Measurements from ENCODE around the gene CPED1.
A peak's percentile ranks its signal among the peaks of the same experiment; 100 is the strongest.

The CPED1 gene

DNA sequence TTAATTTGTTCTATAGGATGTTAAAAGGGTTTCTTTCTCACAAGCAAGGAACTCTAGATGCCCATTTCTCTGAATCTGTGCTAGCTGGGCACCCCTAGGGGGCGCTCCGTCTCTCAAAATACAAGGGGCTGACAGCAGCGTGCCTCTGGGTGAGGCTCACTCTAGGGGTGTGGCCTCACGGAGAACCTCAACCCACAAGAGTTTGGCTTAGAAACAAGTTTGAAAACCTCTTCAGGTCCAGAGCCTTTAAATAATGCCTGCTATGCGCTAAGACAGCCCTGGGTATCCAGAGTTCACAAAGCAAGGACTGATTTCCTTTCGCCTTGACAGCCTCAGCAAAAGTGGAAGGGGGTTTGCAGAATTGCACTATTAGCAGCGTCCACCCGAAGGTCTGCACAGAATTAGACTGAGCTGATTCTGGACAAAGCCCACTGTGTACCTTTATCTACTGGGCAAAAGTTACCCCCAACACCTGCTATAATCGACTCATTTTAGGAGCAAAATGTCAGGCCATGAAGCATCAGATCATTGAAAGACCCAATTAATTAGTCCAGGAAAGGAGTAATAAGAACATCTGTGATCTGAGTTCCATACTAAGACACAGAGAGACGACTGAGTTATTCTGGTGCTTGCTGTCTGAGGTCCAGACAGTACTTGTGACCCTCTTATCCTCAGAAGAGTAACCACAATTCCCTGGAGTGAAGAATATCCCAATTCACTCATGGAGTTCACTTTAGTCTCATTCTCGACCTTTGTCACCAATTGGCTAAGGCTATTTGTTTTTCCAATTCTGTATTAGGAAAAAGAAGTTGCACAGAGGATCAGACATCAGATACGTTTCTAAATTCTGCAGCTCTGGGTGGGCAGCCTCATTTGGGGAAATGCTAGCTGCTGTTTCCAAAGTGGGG is 574 bp upstream of the CPED1 start:
- POLR2A ChIA-PET, result interaction anchor here (0.5 to 0.7 kb wide), 3 partner anchors 18 to 88 kb away, joined by 3 read pairs; partner anchors contain the start of gene ING3
- no peaks in the 10 kb centered on the region for H3K9me3 ChIP-seq (ENCODE audit: control insufficient read depth, insufficient read depth, low read depth, low read length)
- H3K4me1 ChIP-seq (ENCODE audit: control insufficient read depth, insufficient read depth, low read length), result peaks cover 3% of the 10 kb centered on the region; the same call in 1 of the 2 replicates
- peak; percentile 67; the same call in 1 of the 2 replicates for TF ChIP-seq ZSCAN30 (tag by site-specific recombination; IDR thresholded peaks at IDR 0.05)
- TF ChIP-seq ZNF660 (tag by site-specific recombination; IDR thresholded peaks at IDR 0.05), result peak; percentile 77; the same call in 1 of the 2 replicates
- TF ChIP-seq, protein P1, sequence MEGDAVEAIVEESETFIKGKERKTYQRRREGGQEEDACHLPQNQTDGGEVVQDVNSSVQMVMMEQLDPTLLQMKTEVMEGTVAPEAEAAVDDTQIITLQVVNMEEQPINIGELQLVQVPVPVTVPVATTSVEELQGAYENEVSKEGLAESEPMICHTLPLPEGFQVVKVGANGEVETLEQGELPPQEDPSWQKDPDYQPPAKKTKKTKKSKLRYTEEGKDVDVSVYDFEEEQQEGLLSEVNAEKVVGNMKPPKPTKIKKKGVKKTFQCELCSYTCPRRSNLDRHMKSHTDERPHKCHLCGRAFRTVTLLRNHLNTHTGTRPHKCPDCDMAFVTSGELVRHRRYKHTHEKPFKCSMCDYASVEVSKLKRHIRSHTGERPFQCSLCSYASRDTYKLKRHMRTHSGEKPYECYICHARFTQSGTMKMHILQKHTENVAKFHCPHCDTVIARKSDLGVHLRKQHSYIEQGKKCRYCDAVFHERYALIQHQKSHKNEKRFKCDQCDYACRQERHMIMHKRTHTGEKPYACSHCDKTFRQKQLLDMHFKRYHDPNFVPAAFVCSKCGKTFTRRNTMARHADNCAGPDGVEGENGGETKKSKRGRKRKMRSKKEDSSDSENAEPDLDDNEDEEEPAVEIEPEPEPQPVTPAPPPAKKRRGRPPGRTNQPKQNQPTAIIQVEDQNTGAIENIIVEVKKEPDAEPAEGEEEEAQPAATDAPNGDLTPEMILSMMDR (tag by site-specific recombination; IDR thresholded peaks at IDR 0.05), result peak; percentile 62
- TF ChIP-seq ZNF114 (tag by site-specific recombination; IDR thresholded peaks at IDR 0.05), result no peak
- 0 out of 2 replicates have a peak, but pooled peaks have one; percentile 9 for TF ChIP-seq SP7 (tag by site-specific recombination; IDR thresholded peaks at IDR 0.05)
- peak; percentile 56; the same call in 1 of the 2 replicates for TF ChIP-seq ZNF501 (tag by site-specific recombination; IDR thresholded peaks at IDR 0.05)
- no peak for TF ChIP-seq BCL11B (tag by site-specific recombination; IDR thresholded peaks at IDR 0.05; ENCODE audit: low read depth)
- TF ChIP-seq ZBTB17 (tag by site-specific recombination; IDR thresholded peaks at IDR 0.05), result peak; percentile 87
- TF ChIP-seq KLF9 (tag by site-specific recombination; IDR thresholded peaks at IDR 0.05; ENCODE audit: low read depth), result 0 out of 2 replicates have a peak, but pooled peaks have one; percentile 52
- 0 out of 2 replicates have a peak, but pooled peaks have one; percentile 15 for TF ChIP-seq OVOL3 (tag by site-specific recombination; IDR thresholded peaks at IDR 0.05)
- TF ChIP-seq ZNF335 (tag by site-specific recombination; conservative IDR thresholded peaks at IDR 0.05), result peak; percentile 59
- no peak for TF ChIP-seq ZNF37A (tag by site-specific recombination; IDR thresholded peaks at IDR 0.05)
- peak; percentile 87 for TF ChIP-seq ZNF654 (tag by site-specific recombination; IDR thresholded peaks at IDR 0.05; ENCODE audit: low read depth)
- TF ChIP-seq, protein P2, sequence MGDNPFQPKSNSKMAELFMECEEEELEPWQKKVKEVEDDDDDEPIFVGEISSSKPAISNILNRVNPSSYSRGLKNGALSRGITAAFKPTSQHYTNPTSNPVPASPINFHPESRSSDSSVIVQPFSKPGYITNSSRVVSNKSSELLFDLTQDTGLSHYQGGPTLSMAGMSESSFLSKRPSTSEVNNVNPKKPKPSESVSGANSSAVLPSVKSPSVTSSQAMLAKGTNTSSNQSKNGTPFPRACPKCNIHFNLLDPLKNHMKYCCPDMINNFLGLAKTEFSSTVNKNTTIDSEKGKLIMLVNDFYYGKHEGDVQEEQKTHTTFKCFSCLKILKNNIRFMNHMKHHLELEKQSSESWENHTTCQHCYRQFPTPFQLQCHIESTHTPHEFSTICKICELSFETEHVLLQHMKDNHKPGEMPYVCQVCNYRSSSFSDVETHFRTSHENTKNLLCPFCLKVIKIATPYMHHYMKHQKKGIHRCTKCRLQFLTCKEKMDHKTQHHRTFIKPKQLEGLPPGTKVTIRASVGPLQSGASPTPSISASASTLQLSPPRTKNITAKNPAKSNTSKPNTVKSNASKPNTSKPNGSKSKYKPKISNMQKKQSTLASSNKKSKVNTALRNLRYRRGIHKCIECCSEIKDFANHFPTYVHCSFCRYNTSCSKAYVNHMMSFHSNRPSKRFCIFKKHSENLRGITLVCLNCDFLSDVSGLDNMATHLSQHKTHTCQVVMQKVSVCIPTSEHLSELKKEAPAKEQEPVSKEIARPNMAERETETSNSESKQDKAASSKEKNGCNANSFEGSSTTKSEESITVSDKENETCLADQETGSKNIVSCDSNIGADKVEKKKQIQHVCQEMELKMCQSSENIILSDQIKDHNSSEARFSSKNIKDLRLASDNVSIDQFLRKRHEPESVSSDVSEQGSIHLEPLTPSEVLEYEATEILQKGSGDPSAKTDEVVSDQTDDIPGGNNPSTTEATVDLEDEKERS (tag by site-specific recombination; IDR thresholded peaks at IDR 0.05), result no peak
- peak; percentile 43; the same call in 1 of the 2 replicates for TF ChIP-seq ZNF561 (tag by site-specific recombination; IDR thresholded peaks at IDR 0.05; ENCODE audit: borderline replicate concordance)
- CTCF ChIA-PET, result interaction anchor here (0.5 to 8.3 kb wide), 43 partner anchors 8 to 559 kb away, joined by 3 to 152 read pairs (median 4); no protein-coding TSS in a partner anchor
- no peaks in the 10 kb centered on the region for H3K36me3 ChIP-seq (ENCODE audit: control insufficient read depth in 2 of 2, insufficient read depth in 1 of 2, low read length in 2 of 2)
- peak overlapping the region; percentile 29; the same call in 1 of the 2 replicates for H3K27ac ChIP-seq (ENCODE audit: extremely low read depth, low read depth, low read length)
- peak overlapping the region; percentile 38 for H3K4me3 ChIP-seq (ENCODE audit: low read depth, low read length)

DNA sequence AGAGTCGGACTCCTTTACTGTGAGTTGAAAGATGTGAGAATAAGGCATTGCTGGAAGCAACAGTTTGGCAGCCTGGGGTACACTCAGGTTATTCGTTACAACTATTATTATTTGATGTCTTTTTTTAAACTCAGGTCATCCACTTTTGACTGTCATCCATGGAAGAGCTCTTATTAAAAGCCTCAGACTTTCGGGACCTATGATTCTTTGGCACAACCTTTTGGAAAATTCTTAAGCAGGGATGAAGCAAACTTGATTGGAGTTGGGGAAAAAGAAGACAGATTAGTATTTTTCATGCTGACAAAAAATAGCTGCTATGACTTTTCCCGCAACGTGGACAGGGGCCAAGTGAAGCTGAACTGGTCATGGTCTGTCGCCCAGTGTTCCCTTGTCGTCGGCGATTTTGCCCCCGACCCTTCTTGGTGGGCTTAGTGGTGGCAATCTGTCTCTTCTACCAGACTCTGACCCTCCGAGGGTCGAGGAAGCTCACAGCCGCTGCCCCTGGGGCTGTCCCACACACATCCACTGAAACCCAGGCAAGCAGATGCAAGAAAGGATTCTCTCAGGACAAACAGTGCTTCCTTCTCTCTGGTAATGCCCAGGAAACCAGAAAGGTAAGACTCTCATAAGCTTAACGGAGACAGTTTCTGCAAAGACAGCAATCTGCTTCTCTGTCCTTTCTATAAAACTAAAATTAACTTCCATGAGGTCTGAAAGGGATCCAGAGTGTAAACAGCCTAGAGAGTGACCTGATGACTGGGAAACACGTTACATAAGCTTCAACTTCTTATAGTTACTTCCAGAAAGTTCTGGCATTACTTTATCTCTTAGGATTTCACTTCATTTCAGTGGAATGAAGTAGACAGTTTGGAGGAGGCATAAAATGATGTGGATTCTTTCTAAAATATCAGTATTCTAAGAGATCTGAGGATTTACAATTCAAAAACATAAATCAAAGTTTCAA is 1.0 kb downstream of the CPED1 start:
- Histone ChIP-seq H3K36me3 (ENCODE audit: control insufficient read depth in 2 of 2, insufficient read depth in 1 of 2, low read length in 2 of 2) (no peaks in the 10 kb centered on the region), H3K4me1 (ENCODE audit: control insufficient read depth, insufficient read depth, low read length) (peaks cover 3% of the 10 kb centered on the region; the same call in 1 of the 2 replicates), H3K4me3 (ENCODE audit: low read depth, low read length) (no peak overlapping the region), H3K27ac (ENCODE audit: extremely low read depth, low read depth, low read length) (no peak overlapping the region), H3K9me3 (ENCODE audit: control insufficient read depth, insufficient read depth, low read depth, low read length) (no peaks in the 10 kb centered on the region)
- ChIA-PET CTCF (interaction anchor here (0.7 to 8.3 kb wide), 8 partner anchors 11 to 347 kb away, joined by 3 to 152 read pairs (median 8); no protein-coding TSS in a partner anchor), POLR2A (interaction anchor here (1.0 kb wide), 1 partner anchor 39 kb away, joined by 3 read pairs; the partner anchor contains the start of gene ING3)
- TF ChIP-seq OVOL3 (tag by site-specific recombination; IDR thresholded peaks at IDR 0.05) (no peak), ZNF544 (tag by site-specific recombination; IDR thresholded peaks at IDR 0.05) (no peak), SCRT2 (tag by site-specific recombination; IDR thresholded peaks at IDR 0.05) (peak; percentile 66)
- TF ChIP-seq, protein P3, sequence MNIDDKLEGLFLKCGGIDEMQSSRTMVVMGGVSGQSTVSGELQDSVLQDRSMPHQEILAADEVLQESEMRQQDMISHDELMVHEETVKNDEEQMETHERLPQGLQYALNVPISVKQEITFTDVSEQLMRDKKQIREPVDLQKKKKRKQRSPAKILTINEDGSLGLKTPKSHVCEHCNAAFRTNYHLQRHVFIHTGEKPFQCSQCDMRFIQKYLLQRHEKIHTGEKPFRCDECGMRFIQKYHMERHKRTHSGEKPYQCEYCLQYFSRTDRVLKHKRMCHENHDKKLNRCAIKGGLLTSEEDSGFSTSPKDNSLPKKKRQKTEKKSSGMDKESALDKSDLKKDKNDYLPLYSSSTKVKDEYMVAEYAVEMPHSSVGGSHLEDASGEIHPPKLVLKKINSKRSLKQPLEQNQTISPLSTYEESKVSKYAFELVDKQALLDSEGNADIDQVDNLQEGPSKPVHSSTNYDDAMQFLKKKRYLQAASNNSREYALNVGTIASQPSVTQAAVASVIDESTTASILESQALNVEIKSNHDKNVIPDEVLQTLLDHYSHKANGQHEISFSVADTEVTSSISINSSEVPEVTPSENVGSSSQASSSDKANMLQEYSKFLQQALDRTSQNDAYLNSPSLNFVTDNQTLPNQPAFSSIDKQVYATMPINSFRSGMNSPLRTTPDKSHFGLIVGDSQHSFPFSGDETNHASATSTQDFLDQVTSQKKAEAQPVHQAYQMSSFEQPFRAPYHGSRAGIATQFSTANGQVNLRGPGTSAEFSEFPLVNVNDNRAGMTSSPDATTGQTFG (tag by site-specific recombination; IDR thresholded peaks at IDR 0.05; ENCODE audit: borderline replicate concordance), result no peak
